HCT116 (cell line): ENCODE measurements around the gene MRPL11. TPM values are rescaled to one million over a fixed set of nuclear protein-coding genes. Genes with fewer than 3 reads are reported as not detected.

ENCODE experiments used
- ATAC-seq: fragments of 200-7000 bp; cut with Tn5 transposase; 2 replicates; pipeline ENCODE4 v1.9.1; 2020; ENCODE audit warnings: mild to moderate bottlenecking, moderate library complexity
- BruUV-seq: library from RNA; stranded (reverse); fragments of 400-500 nt; replicated peaks from 2 replicates; lab custom pipeline; 2021; lab: Mats Ljungman, UMichigan
- CTCF ChIA-PET: fragments of 300-600 bp; sonication (Branson Sonifier 250); formaldehyde crosslinking; loops from one replicate; lab custom pipeline; 2021; ENCODE audit warnings: antibody characterized with exemption; lab: Charles Lee
- POLR2A ChIA-PET: fragments of 300-600, 350-600 bp; sonication (Branson Sonifier 250); formaldehyde crosslinking; loops from one replicate; lab custom pipeline; 2021; ENCODE audit warnings: antibody characterized with exemption; lab: Charles Lee
- RAD21 ChIA-PET, 2 experiments: fragments of 300-600 bp; sonication (Branson Sonifier 250); formaldehyde crosslinking; loops; one replicate each; lab custom pipeline; 2023; ENCODE audit warnings: low total read pairs in 2 of 2; ENCODE audit not compliant: uncharacterized antibody in 2 of 2, unreplicated experiment in 2 of 2, low non-redundant PET in 1 of 2; lab: Charles Lee
- DNase-seq: peaks from one replicate; pipeline ENCODE4 v3.0.0-alpha.2; 2010; ENCODE audit warnings: low read depth, low spot score
- H2AFZ ChIP-seq: fragments of 200-600 bp; shearing (Covaris generic), sonication (generic); 2 replicates; pipeline ENCODE4 v1.6.1; 2017; ENCODE audit warnings: low read depth, mixed run types, mixed read lengths, antibody characterized with exemption, low read length; ENCODE audit not compliant: poor library complexity, severe bottlenecking
- H3K27ac ChIP-seq: 2 replicates; pipeline ENCODE4 v1.5.1; 2012; ENCODE audit warnings: low read depth, low read length
- H3K27me3 ChIP-seq: fragments of 200-600 bp; sonication (generic); 2 replicates; pipeline ENCODE4 v1.6.1; 2016; ENCODE audit warnings: mixed run types, low read length, mixed read lengths; ENCODE audit not compliant: insufficient read depth
- H3K36me3 ChIP-seq, 2 experiments: fragments of 200-500 bp in 1 of 2; fragments of 200-600 bp in 1 of 2; sonication (Bioruptor generic) in 1 of 2; sonication (generic) in 1 of 2; 2 replicates each; pipeline versions ENCODE4 v1.5.1 to v1.6.1; 2014 to 2016; ENCODE audit warnings: low read length in 2 of 2, inconsistent platforms in 1 of 2, mixed read lengths in 1 of 2, mixed run types in 1 of 2; ENCODE audit not compliant: insufficient read depth in 2 of 2, control insufficient read depth in 1 of 2
- H3K4me1 ChIP-seq, 2 experiments: fragments of 200-600 bp in 1 of 2; sonication (generic) in 1 of 2; 2 replicates each; pipeline versions ENCODE4 v1.5.1 to v1.6.1; 2012 to 2017; ENCODE audit warnings: low read length in 2 of 2, inconsistent platforms in 1 of 2, mild to moderate bottlenecking in 1 of 2, mixed read lengths in 1 of 2, mixed run types in 1 of 2, moderate library complexity in 1 of 2; ENCODE audit not compliant: insufficient read depth in 2 of 2, control insufficient read depth in 1 of 2
- H3K4me2 ChIP-seq: fragments of 200-600 bp; sonication (generic); 2 replicates; pipeline ENCODE4 v1.6.1; 2017; ENCODE audit warnings: mixed run types, low read length, mixed read lengths
- H3K4me3 ChIP-seq, 2 experiments: fragments of 200-600 bp in 1 of 2; sonication (generic) in 1 of 2; replicated peaks in 1 of 2; 2 replicates each; pipeline ENCODE4 v1.5.1; 2011 to 2016; ENCODE audit warnings: low read length in 2 of 2, control low read depth in 1 of 2, low read depth in 1 of 2, mild to moderate bottlenecking in 1 of 2, mixed read lengths in 1 of 2, mixed run types in 1 of 2
- H3K79me2 ChIP-seq: fragments of 200-600 bp; sonication (generic); 2 replicates; pipeline ENCODE4 v1.6.1; 2017; ENCODE audit warnings: mild to moderate bottlenecking, mixed run types, low read length, moderate library complexity, mixed read lengths; ENCODE audit not compliant: insufficient read depth
- H3K9ac ChIP-seq: fragments of 200-600 bp; sonication (generic); 2 replicates; pipeline ENCODE4 v1.6.1; 2016; ENCODE audit warnings: low read length, mixed read lengths
- H3K9me2 ChIP-seq: fragments of 200-600 bp; sonication (generic), shearing (Covaris generic); 2 replicates; pipeline ENCODE4 v1.6.1; 2017; ENCODE audit warnings: mixed run types, mild to moderate bottlenecking, moderate library complexity; ENCODE audit not compliant: insufficient read depth
- H3K9me3 ChIP-seq, 2 experiments: fragments of 200-500 bp in 1 of 2; fragments of 200-600 bp in 1 of 2; sonication (Bioruptor generic) in 1 of 2; sonication (generic) in 1 of 2; 2 replicates each; pipeline ENCODE4 v1.6.1; 2014 to 2017; ENCODE audit warnings: low read length in 2 of 2, mixed read lengths in 2 of 2, inconsistent platforms in 1 of 2, low read depth in 1 of 2, mild to moderate bottlenecking in 1 of 2, mixed run types in 1 of 2, moderate library complexity in 1 of 2; ENCODE audit not compliant: control insufficient read depth in 1 of 2, insufficient read depth in 1 of 2
- H4K20me1 ChIP-seq: fragments of 200-600 bp; sonication (generic), shearing (Covaris generic); 2 replicates; pipeline ENCODE4 v1.6.1; 2017; ENCODE audit warnings: mixed run types, mild to moderate bottlenecking, moderate library complexity; ENCODE audit not compliant: insufficient read depth
- CBX3 ChIP-seq: IDR thresholded peaks from 2 replicates; pipeline ENCODE4 v1.6.1; 2012; ENCODE audit warnings: low read depth
- CEBPB ChIP-seq: IDR thresholded peaks from 2 replicates; pipeline ENCODE4 v1.6.1; 2012; ENCODE audit warnings: low read depth
- EZH2 ChIP-seq: fragments of 200-600 bp; sonication (generic); IDR thresholded peaks from 2 replicates; pipeline ENCODE4 v1.6.1; 2017; ENCODE audit warnings: antibody characterized with exemption, mixed run types
- EZH2phosphoT487 ChIP-seq: fragments of 200-600 bp; IDR thresholded peaks from 2 replicates; pipeline ENCODE4 v1.6.1; 2018; ENCODE audit warnings: antibody characterized with exemption, borderline replicate concordance
- JUND ChIP-seq: IDR thresholded peaks from 2 replicates; pipeline ENCODE4 v1.6.1; 2012
- POLR2A ChIP-seq: IDR thresholded peaks from 2 replicates; pipeline ENCODE4 v1.7.0; 2011; ENCODE audit warnings: borderline replicate concordance; ENCODE audit not compliant: insufficient read depth, insufficient read length; ENCODE audit errors: extremely low read depth
- POLR2AphosphoS5 ChIP-seq: IDR thresholded peaks from 2 replicates; pipeline ENCODE4 v1.6.1; 2011; ENCODE audit warnings: mild to moderate bottlenecking, low read depth, low read length, moderate library complexity
- RAD21 ChIP-seq: IDR thresholded peaks from 2 replicates; pipeline ENCODE4 v1.6.1; 2012; ENCODE audit warnings: low read depth, mild to moderate bottlenecking
- SIN3A ChIP-seq: IDR thresholded peaks from 2 replicates; pipeline ENCODE4 v1.6.1; 2012; ENCODE audit warnings: low read depth
- TCF7L2 ChIP-seq: IDR thresholded peaks from 2 replicates; pipeline ENCODE4 v1.7.0; 2011; ENCODE audit warnings: borderline replicate concordance, inconsistent platforms; ENCODE audit not compliant: insufficient read depth, insufficient read length; ENCODE audit errors: extremely low read depth
- ZFX ChIP-seq: fragments of 450-650 bp; IDR thresholded peaks from 2 replicates; pipeline ENCODE4 v1.6.1; 2017
- intact Hi-C: fragments of 100-400 bp; cut with micrococcal nuclease; formaldehyde crosslinking; loops from 2 replicates; pipeline ENCODE4 v1.10.0; 2022
- total RNA-seq: library from RNA; stranded (reverse); gene quantifications from one replicate; pipeline ENCODE4 v1.2.1, GENCODE V29; 2021; ENCODE audit not compliant: unreplicated experiment
- TF ChIP-seq, protein P1 (sequence below), 3 experiments: fragments of 200-600 bp in 1 of 3; sonication (generic) in 1 of 3; IDR thresholded peaks in 2 of 3; conservative IDR thresholded peaks in 1 of 3; 2 replicates each; pipeline ENCODE4 v1.5.1; 2012 to 2017; ENCODE audit warnings: low read depth in 2 of 3, low read length in 2 of 3, antibody characterized with exemption in 1 of 3, borderline replicate concordance in 1 of 3, control low read depth in 1 of 3, mild to moderate bottlenecking in 1 of 3, mixed read lengths in 1 of 3, mixed run types in 1 of 3, moderate library complexity in 1 of 3; ENCODE audit not compliant: insufficient read depth in 1 of 3
- TF ChIP-seq, protein P2 (sequence below): IDR thresholded peaks from 2 replicates; pipeline ENCODE4 v1.6.1; 2012

MRPL11 gene
- total RNA-seq, 1 experiment from 2014 or later = 126 TPM

DNA sequence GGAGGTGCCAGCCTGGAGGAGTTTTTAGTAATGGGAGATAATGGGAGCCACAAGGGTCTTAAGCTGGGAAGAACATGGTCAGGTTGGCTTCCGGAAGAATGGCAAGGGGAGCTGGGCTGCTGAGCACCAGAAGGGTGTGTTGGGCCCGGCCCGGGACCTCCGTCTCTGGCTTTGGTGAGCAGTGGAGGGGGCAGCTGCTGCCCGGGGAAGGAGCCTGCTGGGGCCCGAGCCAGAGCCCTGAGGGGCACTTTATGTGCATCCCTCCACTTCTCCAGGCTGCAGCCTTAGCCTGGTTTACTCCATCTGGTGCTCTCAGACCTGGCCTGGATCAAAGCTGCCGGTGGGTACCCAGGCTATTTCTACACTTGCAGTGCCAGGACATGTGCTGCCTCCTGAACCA, 26.5 kb downstream of the MRPL11 start:
- ChIA-PET RAD21 (no interaction called here), CTCF (interaction anchor here (1.8 kb wide), 1 partner anchor 266 kb away, joined by 9 read pairs; the partner anchor contains the start of gene RBM4B), POLR2A (no interaction called here)
- Histone ChIP-seq H3K27me3 (peaks cover 41% of the 10 kb centered on the region), H3K9me2 (no peaks in the 10 kb centered on the region), H3K27ac (no peak overlapping the region), H3K9me3 (no peaks in the 10 kb centered on the region), H3K4me2 (no peak overlapping the region), H3K4me3 (no peak overlapping the region), H3K36me3 (no peaks in the 10 kb centered on the region), H3K9ac (no peak overlapping the region), H4K20me1 (no peaks in the 10 kb centered on the region), H3K4me1 (peaks cover 0 to 3% of the 10 kb centered on the region in 2 experiments; a peak in 1 of 4 replicates), H3K79me2 (no peaks in the 10 kb centered on the region), H2AFZ (no peak overlapping the region)
- DNase-seq (no peak), ATAC-seq (no peak)
- TF ChIP-seq CEBPB (no peak), POLR2A (no peak), CBX3 (no peak), EZH2 (no peak), EZH2phosphoT487 (no peak), ZFX (no peak), TCF7L2 (no peak), JUND (no peak), SIN3A (no peak), POLR2AphosphoS5 (no peak), RAD21 (no peak)
- TF ChIP-seq, protein P1, sequence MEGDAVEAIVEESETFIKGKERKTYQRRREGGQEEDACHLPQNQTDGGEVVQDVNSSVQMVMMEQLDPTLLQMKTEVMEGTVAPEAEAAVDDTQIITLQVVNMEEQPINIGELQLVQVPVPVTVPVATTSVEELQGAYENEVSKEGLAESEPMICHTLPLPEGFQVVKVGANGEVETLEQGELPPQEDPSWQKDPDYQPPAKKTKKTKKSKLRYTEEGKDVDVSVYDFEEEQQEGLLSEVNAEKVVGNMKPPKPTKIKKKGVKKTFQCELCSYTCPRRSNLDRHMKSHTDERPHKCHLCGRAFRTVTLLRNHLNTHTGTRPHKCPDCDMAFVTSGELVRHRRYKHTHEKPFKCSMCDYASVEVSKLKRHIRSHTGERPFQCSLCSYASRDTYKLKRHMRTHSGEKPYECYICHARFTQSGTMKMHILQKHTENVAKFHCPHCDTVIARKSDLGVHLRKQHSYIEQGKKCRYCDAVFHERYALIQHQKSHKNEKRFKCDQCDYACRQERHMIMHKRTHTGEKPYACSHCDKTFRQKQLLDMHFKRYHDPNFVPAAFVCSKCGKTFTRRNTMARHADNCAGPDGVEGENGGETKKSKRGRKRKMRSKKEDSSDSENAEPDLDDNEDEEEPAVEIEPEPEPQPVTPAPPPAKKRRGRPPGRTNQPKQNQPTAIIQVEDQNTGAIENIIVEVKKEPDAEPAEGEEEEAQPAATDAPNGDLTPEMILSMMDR (IDR thresholded peaks at IDR 0.05 in 2 of 3, conservative IDR thresholded peaks at IDR 0.05 in 1 of 3; ENCODE audit: borderline replicate concordance in 1 of 3, insufficient read depth in 1 of 3, low read depth in 2 of 3, low read length in 2 of 3) = no peak
- TF ChIP-seq, protein P2, sequence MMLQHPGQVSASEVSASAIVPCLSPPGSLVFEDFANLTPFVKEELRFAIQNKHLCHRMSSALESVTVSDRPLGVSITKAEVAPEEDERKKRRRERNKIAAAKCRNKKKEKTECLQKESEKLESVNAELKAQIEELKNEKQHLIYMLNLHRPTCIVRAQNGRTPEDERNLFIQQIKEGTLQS = no peak
- intact Hi-C loops = no loop called here
- no TSS peak for BruUV-seq
